OCI-LY1 (cell line): ENCODE data around the gene RAVER1.

Experiments used
- H2AFZ ChIP-seq: fragments of 200-600 bp; sonication (generic), shearing (Covaris generic); 2 replicates; pipeline ENCODE4 v1.6.0; 2014; ENCODE audit warnings: antibody characterized with exemption, mild to moderate bottlenecking, low read length
- H3F3A ChIP-seq: fragments of 200-600 bp; sonication (generic), shearing (Covaris generic); 2 replicates; pipeline ENCODE4 v1.6.0; 2014; ENCODE audit warnings: mild to moderate bottlenecking, antibody characterized with exemption, low read length, moderate library complexity; ENCODE audit not compliant: insufficient read depth
- H3K27ac ChIP-seq: fragments of 200-600 bp; sonication (generic); 2 replicates; pipeline ENCODE4 v1.5.1; 2014; ENCODE audit warnings: low read length, mixed run types, mild to moderate bottlenecking, low read depth; ENCODE audit not compliant: poor library complexity, severe bottlenecking
- H3K27me3 ChIP-seq: fragments of 200-600 bp; sonication (generic); 2 replicates; pipeline ENCODE4 v1.6.0; 2014; ENCODE audit warnings: antibody characterized with exemption, mild to moderate bottlenecking, low read length, moderate library complexity; ENCODE audit not compliant: insufficient read depth
- H3K36me3 ChIP-seq: fragments of 200-600 bp; sonication (generic); 2 replicates; pipeline ENCODE4 v1.6.1; 2014; ENCODE audit warnings: mild to moderate bottlenecking, antibody characterized with exemption, low read length, moderate library complexity, mixed read lengths; ENCODE audit not compliant: insufficient read depth
- H3K4me1 ChIP-seq: fragments of 200-600 bp; sonication (generic); 2 replicates; pipeline ENCODE4 v1.5.1; 2014; ENCODE audit warnings: mild to moderate bottlenecking, low read length, moderate library complexity; ENCODE audit not compliant: insufficient read depth, severe bottlenecking
- H3K4me2 ChIP-seq: fragments of 200-600 bp; sonication (generic), shearing (Covaris generic); 2 replicates; pipeline ENCODE4 v1.6.1; 2014; ENCODE audit warnings: low read length
- H3K4me3 ChIP-seq: fragments of 200-600 bp; sonication (generic); 2 replicates; pipeline ENCODE4 v1.5.1; 2014; ENCODE audit warnings: low read length, low read depth, mild to moderate bottlenecking, mixed read lengths; ENCODE audit not compliant: poor library complexity, severe bottlenecking
- H3K79me2 ChIP-seq: fragments of 200-600 bp; shearing (Covaris generic); 2 replicates; pipeline ENCODE4 v1.6.1; 2016; ENCODE audit warnings: mixed run types, low read length, mixed read lengths; ENCODE audit not compliant: insufficient read depth
- H3K9ac ChIP-seq: fragments of 200-600 bp; sonication (generic), shearing (Covaris generic); 2 replicates; pipeline ENCODE4 v1.6.1; 2014; ENCODE audit warnings: mild to moderate bottlenecking, low read length, mixed read lengths
- H3K9me2 ChIP-seq: fragments of 200-600 bp; sonication (generic), shearing (Covaris generic); 2 replicates; pipeline ENCODE4 v1.6.1; 2014; ENCODE audit warnings: low read depth, mild to moderate bottlenecking, low read length, mixed read lengths
- H3K9me3 ChIP-seq: fragments of 200-600 bp; shearing (Covaris generic); 2 replicates; pipeline ENCODE4 v1.6.1; 2014; ENCODE audit warnings: low read length, mixed read lengths
- H4K20me1 ChIP-seq: fragments of 200-600 bp; sonication (generic), shearing (Covaris generic); 2 replicates; pipeline ENCODE4 v1.6.0; 2016; ENCODE audit warnings: mild to moderate bottlenecking, low read length; ENCODE audit not compliant: insufficient read depth
- CTCF ChIP-seq: fragments of 200-600 bp; sonication (generic), shearing (Covaris generic); IDR thresholded peaks from 2 replicates; pipeline ENCODE4 v1.5.1; 2017; ENCODE audit warnings: mild to moderate bottlenecking, antibody characterized with exemption, low read length, moderate library complexity, mixed read lengths
- EZH2 ChIP-seq: fragments of 200-600 bp; sonication (generic), shearing (Covaris generic); IDR thresholded peaks from 2 replicates; pipeline ENCODE4 v1.8.0; 2017; ENCODE audit warnings: borderline replicate concordance, mixed run types, mild to moderate bottlenecking, antibody characterized with exemption, low read length, moderate library complexity, mixed read lengths

The RAVER1 gene

GRCh38 chr19:10320602-10321416 lies 12.5 kb downstream of the RAVER1 start:
- no peaks in the 10 kb centered on the region for H3K9me2 ChIP-seq
- no peak overlapping the region for H3K27ac ChIP-seq
- H3K27me3 ChIP-seq: no peaks in the 10 kb centered on the region
- no peaks in the 10 kb centered on the region for H4K20me1 ChIP-seq
- H3K4me1 ChIP-seq: peaks cover 14% of the 10 kb centered on the region
- peaks cover 85% of the 10 kb centered on the region for H3K36me3 ChIP-seq
- H3F3A ChIP-seq: no peaks in the 10 kb centered on the region
- H3K4me3 ChIP-seq: no peak overlapping the region
- H3K9me3 ChIP-seq: no peaks in the 10 kb centered on the region
- no peaks in the 10 kb centered on the region for H3K79me2 ChIP-seq
- H2AFZ ChIP-seq: no peak overlapping the region
- no peak overlapping the region for H3K9ac ChIP-seq
- TF ChIP-seq EZH2: no peak
- no peak for TF ChIP-seq CTCF
- H3K4me2 ChIP-seq: no peak overlapping the region

GRCh38 chr19:10318807-10319682 lies 14.3 kb downstream of the RAVER1 start:
- no peaks in the 10 kb centered on the region for H4K20me1 ChIP-seq
- H3K9me3 ChIP-seq: no peaks in the 10 kb centered on the region
- H3K9me2 ChIP-seq: no peaks in the 10 kb centered on the region
- H3K79me2 ChIP-seq: no peaks in the 10 kb centered on the region
- peaks cover 72% of the 10 kb centered on the region for H3K36me3 ChIP-seq
- H3K9ac ChIP-seq: no peak overlapping the region
- no peaks in the 10 kb centered on the region for H3K27me3 ChIP-seq
- peaks cover 23% of the 10 kb centered on the region for H3K4me1 ChIP-seq
- H3K27ac ChIP-seq: no peak overlapping the region
- no peak overlapping the region for H2AFZ ChIP-seq
- no peak overlapping the region for H3K4me3 ChIP-seq
- TF ChIP-seq EZH2 (no peak), CTCF (no peak)
- H3K4me2 ChIP-seq: no peak overlapping the region
- no peaks in the 10 kb centered on the region for H3F3A ChIP-seq

DNA sequence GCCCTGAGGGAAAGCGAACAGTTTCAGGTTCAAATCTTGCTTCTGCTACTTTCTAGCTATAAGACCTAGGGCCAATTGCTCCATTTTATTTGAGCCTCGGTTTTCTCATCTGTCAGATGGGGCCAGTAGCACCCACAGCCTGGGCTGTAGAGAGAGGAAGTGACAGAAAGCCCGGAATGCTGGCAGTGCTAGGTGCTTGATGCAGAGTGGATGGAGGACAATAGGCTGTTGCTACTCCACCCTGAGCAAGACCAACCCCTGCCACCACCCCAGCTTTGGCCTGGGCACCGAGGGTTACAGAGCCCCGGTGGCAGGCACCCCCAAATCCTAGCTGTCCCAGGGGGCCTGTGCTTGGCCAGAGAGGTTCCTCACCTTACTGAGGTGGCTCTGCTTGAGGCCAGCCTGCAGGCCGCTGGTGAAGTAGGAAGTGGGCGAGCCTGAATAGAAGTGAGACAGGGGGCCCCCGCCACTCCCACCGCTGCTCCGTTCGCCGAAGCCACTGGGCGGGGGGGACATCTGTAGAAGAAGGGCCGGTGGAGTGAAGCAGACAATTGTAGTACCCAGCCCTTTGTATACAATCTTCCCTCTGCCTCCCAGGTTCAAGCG lies 15.4 kb downstream of the RAVER1 start:
- Histone ChIP-seq H3K36me3 (peaks cover 69% of the 10 kb centered on the region), H3K4me2 (no peak overlapping the region), H3K27me3 (no peaks in the 10 kb centered on the region), H4K20me1 (no peaks in the 10 kb centered on the region), H3K4me1 (peaks cover 16% of the 10 kb centered on the region), H3K27ac (no peak overlapping the region), H3F3A (no peaks in the 10 kb centered on the region), H3K9me2 (no peaks in the 10 kb centered on the region), H3K9me3 (no peaks in the 10 kb centered on the region), H3K79me2 (no peaks in the 10 kb centered on the region), H2AFZ (no peak overlapping the region), H3K9ac (no peak overlapping the region), H3K4me3 (no peak overlapping the region)
- no peak for TF ChIP-seq EZH2
- no peak for TF ChIP-seq CTCF
